OCI-LY3 (cell line): ENCODE measurements around the gene TSPAN3.

ENCODE experiments used
- CTCF ChIP-seq: fragments of 200-600, 300-600 bp; sonication (generic); IDR thresholded peaks from 2 replicates; pipeline ENCODE4 v1.5.1; 2014; ENCODE audit warnings: antibody characterized with exemption, low read length, low read depth
- EZH2phosphoT487 ChIP-seq: fragments of 200-600 bp; shearing (Covaris generic); IDR thresholded peaks from 2 replicates; pipeline ENCODE4 v1.6.1; 2018; ENCODE audit warnings: antibody characterized with exemption, mixed run types, low read depth

GRCh38 chr15:76994971-76995945 is 75.7 kb downstream of the TSPAN3 start, which contains the start of gene PSTPIP1:
- no peak for TF ChIP-seq CTCF
- no peak for TF ChIP-seq EZH2phosphoT487
